HepG2 (cell line): Measurements from ENCODE around the gene CDCA5. TPM values are rescaled to one million over a fixed set of nuclear protein-coding genes. Genes with fewer than 3 reads are reported as not detected.
A peak's percentile ranks its signal among the peaks of the same experiment; 100 is the strongest.

Experiments used
- ATF7-NPFF ChIP-seq: sonication (generic); formaldehyde crosslinking; IDR thresholded peaks from 2 replicates; pipeline ENCODE4 v1.8.1; 2023; ENCODE audit warnings: mild to moderate bottlenecking, low read depth, missing genetic modification reagents, moderate library complexity
- DR1 ChIP-seq: sonication (generic); formaldehyde crosslinking; IDR thresholded peaks from 2 replicates; pipeline ENCODE4 v1.8.0; 2021; ENCODE audit warnings: mild to moderate bottlenecking, missing genetic modification reagents, inconsistent platforms
- FIP1L1 ChIP-seq: fragments of 200-400 bp; formaldehyde crosslinking; IDR thresholded peaks from 2 replicates; pipeline ENCODE4 v1.6.1; 2018; ENCODE audit warnings: low read depth, mild to moderate bottlenecking, low read length, moderate library complexity, borderline replicate concordance; ENCODE audit not compliant: insufficient read depth
- KDM6A ChIP-seq: IDR thresholded peaks from 2 replicates; pipeline ENCODE4 v1.6.1; 2016; ENCODE audit warnings: low read depth
- MED8 ChIP-seq: sonication (generic); formaldehyde crosslinking; IDR thresholded peaks from 2 replicates; pipeline ENCODE4 v1.8.1; 2023; ENCODE audit warnings: mild to moderate bottlenecking, missing genetic modification reagents; ENCODE audit not compliant: insufficient replicate concordance
- MLLT10 ChIP-seq: sonication (generic); formaldehyde crosslinking; IDR thresholded peaks from 2 replicates; pipeline ENCODE4 v1.4.0; 2020; ENCODE audit warnings: missing genetic modification reagents
- MTERF4 ChIP-seq: sonication (generic); formaldehyde crosslinking; IDR thresholded peaks from 2 replicates; pipeline ENCODE4 v1.8.0; 2023; ENCODE audit warnings: mild to moderate bottlenecking, missing genetic modification reagents
- NCOA1 ChIP-seq: sonication (generic); formaldehyde crosslinking; IDR thresholded peaks from 2 replicates; pipeline ENCODE4 v1.9.0; 2021; ENCODE audit warnings: missing genetic modification reagents
- NFIC ChIP-seq: IDR thresholded peaks from 2 replicates; pipeline ENCODE4 v1.6.1; 2012; ENCODE audit warnings: mild to moderate bottlenecking, low read length, inconsistent platforms
- PHF21A ChIP-seq: sonication (generic); formaldehyde crosslinking; IDR thresholded peaks from 2 replicates; pipeline ENCODE4 v1.5.0; 2020; ENCODE audit warnings: mild to moderate bottlenecking, missing genetic modification reagents
- RBFOX2 ChIP-seq: fragments of 200-400 bp; formaldehyde crosslinking; IDR thresholded peaks from 2 replicates; pipeline ENCODE4 v1.6.1; 2017; ENCODE audit warnings: low read depth, mild to moderate bottlenecking, low read length
- SNRNP70 ChIP-seq: fragments of 200-400 bp; formaldehyde crosslinking; IDR thresholded peaks from 2 replicates; pipeline ENCODE4 v1.6.1; 2017; ENCODE audit warnings: mild to moderate bottlenecking, low read depth, low read length, moderate library complexity
- SOX13 ChIP-seq, 3 experiments: fragments of 450-650 bp in 1 of 3; sonication (generic) in 1 of 3; formaldehyde crosslinking in 1 of 3; IDR thresholded peaks in 2 of 3; conservative IDR thresholded peaks in 1 of 3; 2 replicates each; pipeline versions ENCODE4 v1.5.0 to v1.6.1; 2016 to 2020; ENCODE audit warnings: antibody characterized with exemption in 1 of 3, mild to moderate bottlenecking in 1 of 3, missing compliant biosample characterization in 1 of 3, missing genetic modification reagents in 1 of 3, moderate library complexity in 1 of 3
- ZBTB26 ChIP-seq: IDR thresholded peaks from 2 replicates; pipeline ENCODE4 v1.6.1; 2016; ENCODE audit warnings: missing compliant biosample characterization, missing genetic modification reagents, borderline replicate concordance
- ZBTB3 ChIP-seq: sonication (generic); formaldehyde crosslinking; IDR thresholded peaks from 2 replicates; pipeline ENCODE4 v1.4.0; 2020; ENCODE audit warnings: low read depth, mild to moderate bottlenecking, moderate library complexity, missing genetic modification reagents, borderline replicate concordance
- ZBTB42 ChIP-seq: sonication (generic); formaldehyde crosslinking; IDR thresholded peaks from 2 replicates; pipeline ENCODE4 v1.5.0; 2020; ENCODE audit warnings: mild to moderate bottlenecking, missing genetic modification reagents
- ZNF232 ChIP-seq: sonication (generic); formaldehyde crosslinking; IDR thresholded peaks from 2 replicates; pipeline ENCODE4 v1.4.0; 2020; ENCODE audit warnings: missing genetic modification reagents, borderline replicate concordance
- ZNF296 ChIP-seq: sonication (generic); formaldehyde crosslinking; conservative IDR thresholded peaks from 2 replicates; pipeline ENCODE4 v1.5.0; 2020; ENCODE audit warnings: mild to moderate bottlenecking, missing genetic modification reagents
- ZNF343 ChIP-seq: sonication (generic); formaldehyde crosslinking; IDR thresholded peaks from 2 replicates; pipeline ENCODE4 v1.4.0; 2020; ENCODE audit warnings: mild to moderate bottlenecking, missing genetic modification reagents
- ZNF510 ChIP-seq: sonication (generic); formaldehyde crosslinking; IDR thresholded peaks from 2 replicates; pipeline ENCODE4 v1.4.0; 2020; ENCODE audit warnings: low read depth, mild to moderate bottlenecking, missing genetic modification reagents
- ZNF800 ChIP-seq: sonication (generic); formaldehyde crosslinking; IDR thresholded peaks from 2 replicates; pipeline ENCODE4 v1.4.0; 2020; ENCODE audit warnings: missing genetic modification reagents
- polyA plus RNA-seq, 8 experiments: library from polyadenylated mRNA; depleted of rRNA in 3 of 8; stranded (reverse) in 7 of 8; unstranded in 1 of 8; fragments of >200 nt; fragmentation: Illumina TruSeq in 4 of 8; extraction: Trizol in 4 of 8; gene quantifications; 2 replicates each; pipeline versions ENCODE4 v1.2.1 to v1.2.3, GENCODE V29; 2011 to 2016; ENCODE audit warnings: low read depth in 4 of 8, missing spikeins in 1 of 8, mixed read lengths in 1 of 8; ENCODE audit not compliant: insufficient read depth in 1 of 8
- total RNA-seq, 5 experiments: library from RNA; depleted of rRNA; stranded (reverse); fragments of >200 nt; fragmentation: Illumina TruSeq; extraction: Trizol; gene quantifications; 2 replicates each; pipeline ENCODE4 v1.2.3, GENCODE V29; 2016; ENCODE audit warnings: low read depth in 1 of 5
- TF ChIP-seq, protein P1 (sequence below): sonication (generic); formaldehyde crosslinking; IDR thresholded peaks from 2 replicates; pipeline ENCODE4 v1.4.0; 2020; ENCODE audit warnings: mild to moderate bottlenecking, missing genetic modification reagents

The CDCA5 gene
- total and polyA plus RNA-seq, 2 of the 13 experiments (the other 11 are each of a cell fraction or from before 2014, with no cell fraction given), result 13.5 to 50.6 TPM

DNA sequence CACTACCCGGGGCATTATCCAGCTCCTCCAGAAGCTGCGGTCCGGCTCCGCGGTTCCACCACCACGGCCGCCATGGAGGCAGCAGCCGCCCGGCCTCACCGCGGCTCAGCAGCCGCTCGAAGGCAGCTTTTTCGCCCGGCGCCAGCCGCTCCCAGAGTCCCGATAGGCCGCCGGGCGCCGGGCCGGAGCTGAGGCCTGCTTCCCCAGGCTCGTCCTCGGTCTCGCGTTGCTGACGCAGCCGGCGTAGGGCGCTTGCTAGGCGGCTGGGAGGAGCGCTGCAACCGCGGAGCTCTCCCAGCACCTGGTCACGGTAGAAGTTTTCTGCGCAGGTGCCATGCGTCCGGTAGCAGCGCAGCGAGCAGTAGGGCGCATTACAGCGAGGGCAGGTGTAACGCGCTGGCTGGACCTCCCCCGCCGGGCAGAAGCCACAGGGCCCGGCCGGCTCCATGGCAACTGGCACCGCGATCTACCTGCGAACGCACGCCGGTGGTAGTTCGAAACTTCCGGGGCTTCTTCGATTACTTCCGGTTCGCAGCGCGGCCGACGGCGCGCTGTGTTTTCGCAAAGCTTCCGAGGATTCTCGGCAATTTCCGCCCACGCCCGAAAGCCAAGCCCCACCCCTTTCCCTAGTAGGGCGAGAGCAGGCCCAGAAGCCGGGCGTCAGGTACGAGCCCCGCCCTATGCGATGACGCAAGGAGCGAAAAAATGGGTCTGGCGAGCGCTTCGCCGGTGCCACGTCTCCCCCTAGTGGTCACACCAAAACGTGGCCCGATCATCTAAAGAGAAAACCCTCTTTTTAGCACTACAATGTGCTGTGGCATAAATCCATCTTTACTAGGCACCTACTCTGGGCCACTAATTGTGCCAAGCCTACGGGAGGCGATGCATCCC is 33.6 kb upstream of the CDCA5 start, which contains the start of gene ZNHIT2 (continued):
- no peak; the same call in 1 of the 2 replicates for TF ChIP-seq ZBTB26 (CRISPR knock-in tag)
- no peak for TF ChIP-seq DR1 (CRISPR knock-in tag)
- TF ChIP-seq KDM6A (CRISPR knock-in tag), result no peak
- no peak for TF ChIP-seq NFIC
- peak; percentile 80; the same call in 1 of the 2 replicates for TF ChIP-seq ZBTB42 (CRISPR knock-in tag)
- TF ChIP-seq SOX13 (IDR thresholded peaks at IDR 0.05), result no peak
- no peak for TF ChIP-seq SOX13 (CRISPR knock-in tag; conservative IDR thresholded peaks at IDR 0.05 in 1 of 2, IDR thresholded peaks at IDR 0.05 in 1 of 2)
- no peak for TF ChIP-seq MED8 (CRISPR knock-in tag)
- no peak; the same call in 1 of the 2 replicates for TF ChIP-seq ATF7-NPFF (CRISPR knock-in tag)
- TF ChIP-seq ZNF510, result no peak
- peak; percentile 76; the same call in 1 of the 2 replicates for TF ChIP-seq ZNF343 (CRISPR knock-in tag)
- TF ChIP-seq, protein P1, sequence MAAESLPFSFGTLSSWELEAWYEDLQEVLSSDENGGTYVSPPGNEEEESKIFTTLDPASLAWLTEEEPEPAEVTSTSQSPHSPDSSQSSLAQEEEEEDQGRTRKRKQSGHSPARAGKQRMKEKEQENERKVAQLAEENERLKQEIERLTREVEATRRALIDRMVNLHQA (CRISPR knock-in tag), result no peak
- no peak; the same call in 1 of the 2 replicates for TF ChIP-seq ZNF800 (CRISPR knock-in tag)
- no peak; the same call in 1 of the 2 replicates for TF ChIP-seq ZNF296
- TF ChIP-seq ZNF232 (CRISPR knock-in tag), result no peak
- TF ChIP-seq RBFOX2, result peak; percentile 94
- TF ChIP-seq ZBTB3, result no peak
- no peak for TF ChIP-seq NCOA1 (CRISPR knock-in tag)
- 0 out of 2 replicates have a peak, but pooled peaks have one; percentile 20 for TF ChIP-seq MTERF4 (CRISPR knock-in tag)
- TF ChIP-seq PHF21A (CRISPR knock-in tag), result no peak; the same call in 1 of the 2 replicates
- TF ChIP-seq FIP1L1, result 0 out of 2 replicates have a peak, but pooled peaks have one; percentile 22
- TF ChIP-seq MLLT10 (CRISPR knock-in tag), result no peak
- no peak for TF ChIP-seq SNRNP70
